ENCODE data around the gene CYP27B1. TPM values are rescaled to one million over a fixed set of nuclear protein-coding genes. Genes with fewer than 3 reads are reported as not detected.

The CYP27B1 gene
- total RNA-seq, 4 donors from 2014 or later, result 0.17 to 0.44 TPM; not detected in 2

GRCh38 chr12:57725851-57726150, 41.1 kb downstream of the CYP27B1 start:
- TF ChIP-seq CTCF (IDR thresholded peaks at IDR 0.05; ENCODE audit: low read depth), result no peak

DNA sequence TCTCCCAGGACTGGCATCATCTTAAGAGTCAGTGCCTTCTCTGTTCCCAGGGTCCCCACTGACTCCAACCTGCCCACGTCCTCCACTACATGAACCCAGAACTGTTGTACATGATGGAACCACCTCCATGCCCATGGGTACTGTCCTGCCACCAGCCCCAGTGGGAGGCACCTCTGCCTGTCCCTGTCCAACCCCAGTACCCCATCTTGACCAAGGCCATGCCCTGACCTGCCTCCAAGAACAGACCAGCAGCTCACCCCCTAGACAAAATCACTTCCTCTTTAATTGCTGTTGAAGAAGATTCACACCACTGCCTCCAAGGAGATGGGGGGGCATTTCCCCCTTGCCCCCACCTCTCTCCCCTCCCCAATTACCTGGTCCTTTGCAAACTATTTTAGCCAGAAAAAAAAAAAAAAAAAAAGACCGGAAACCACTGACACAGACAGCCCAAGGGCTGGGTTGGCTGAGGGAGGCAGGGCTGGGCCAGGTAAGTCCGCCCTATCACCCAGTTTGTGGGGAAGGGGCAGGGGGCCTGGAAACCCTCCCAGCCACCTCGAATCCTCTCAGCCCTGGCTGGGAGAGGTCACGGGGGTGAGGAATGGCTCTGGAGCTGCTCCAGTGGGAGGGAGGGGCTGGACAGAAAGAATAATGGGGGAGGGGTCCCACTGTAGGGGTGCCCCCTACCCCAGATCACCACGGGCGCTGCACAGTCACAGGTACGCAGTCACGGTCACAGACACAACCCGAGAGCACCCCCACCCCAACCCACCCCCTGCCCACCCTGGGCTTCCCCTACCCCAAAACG, 41.7 kb downstream of the CYP27B1 start:
- no peak for TF ChIP-seq CTCF (IDR thresholded peaks at IDR 0.05; ENCODE audit: low read depth)

DNA sequence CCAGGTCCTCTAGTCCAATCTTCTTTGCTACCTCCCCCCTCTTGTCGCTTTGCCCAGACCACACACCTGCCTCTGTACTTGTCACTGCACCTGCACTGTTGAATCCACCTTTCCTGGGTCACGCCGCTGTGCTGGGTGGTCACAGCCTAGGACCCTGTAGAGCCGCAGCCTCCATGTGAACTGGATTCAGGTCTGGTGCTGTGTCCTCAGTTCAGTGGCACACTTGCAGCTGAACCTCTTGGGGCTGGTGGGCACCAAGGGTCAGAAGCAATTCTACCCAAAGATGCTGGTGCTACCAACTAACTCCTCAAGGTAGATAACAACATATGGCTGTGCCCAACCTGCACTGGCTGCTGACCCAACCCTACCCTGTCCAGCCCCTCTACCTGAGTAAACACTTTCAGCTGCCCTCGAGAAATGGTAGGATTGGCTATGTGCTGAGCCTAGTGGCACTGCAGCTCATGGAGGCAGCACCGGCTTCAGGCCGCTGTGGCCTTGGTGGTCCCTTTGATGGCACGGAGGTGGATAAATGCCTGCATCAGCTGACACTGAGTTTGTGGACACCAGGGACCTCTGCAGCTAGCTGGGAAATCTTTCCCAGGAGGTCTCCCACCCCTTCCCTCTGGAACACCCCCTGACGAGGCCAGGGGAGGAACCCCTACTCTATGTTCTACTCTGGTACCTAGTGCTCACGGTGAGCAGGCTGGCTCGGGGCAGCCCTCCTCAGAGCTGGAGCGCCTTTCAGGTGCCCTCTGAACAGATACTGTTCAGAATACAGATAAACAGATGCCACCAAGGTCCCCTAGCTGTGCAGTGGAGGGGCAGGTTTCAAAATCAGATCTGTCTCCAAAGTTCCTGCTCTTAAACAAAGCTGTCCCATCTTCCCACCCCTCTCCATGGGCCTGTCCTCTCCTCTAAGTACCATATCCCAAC, 42.6 kb downstream of the CYP27B1 start:
- TF ChIP-seq CTCF (IDR thresholded peaks at IDR 0.05; ENCODE audit: low read depth), result no peak

GRCh38 chr12:57723630-57723962, 43.3 kb downstream of the CYP27B1 start:
- TF ChIP-seq CTCF (IDR thresholded peaks at IDR 0.05; ENCODE audit: low read depth), result no peak

DNA sequence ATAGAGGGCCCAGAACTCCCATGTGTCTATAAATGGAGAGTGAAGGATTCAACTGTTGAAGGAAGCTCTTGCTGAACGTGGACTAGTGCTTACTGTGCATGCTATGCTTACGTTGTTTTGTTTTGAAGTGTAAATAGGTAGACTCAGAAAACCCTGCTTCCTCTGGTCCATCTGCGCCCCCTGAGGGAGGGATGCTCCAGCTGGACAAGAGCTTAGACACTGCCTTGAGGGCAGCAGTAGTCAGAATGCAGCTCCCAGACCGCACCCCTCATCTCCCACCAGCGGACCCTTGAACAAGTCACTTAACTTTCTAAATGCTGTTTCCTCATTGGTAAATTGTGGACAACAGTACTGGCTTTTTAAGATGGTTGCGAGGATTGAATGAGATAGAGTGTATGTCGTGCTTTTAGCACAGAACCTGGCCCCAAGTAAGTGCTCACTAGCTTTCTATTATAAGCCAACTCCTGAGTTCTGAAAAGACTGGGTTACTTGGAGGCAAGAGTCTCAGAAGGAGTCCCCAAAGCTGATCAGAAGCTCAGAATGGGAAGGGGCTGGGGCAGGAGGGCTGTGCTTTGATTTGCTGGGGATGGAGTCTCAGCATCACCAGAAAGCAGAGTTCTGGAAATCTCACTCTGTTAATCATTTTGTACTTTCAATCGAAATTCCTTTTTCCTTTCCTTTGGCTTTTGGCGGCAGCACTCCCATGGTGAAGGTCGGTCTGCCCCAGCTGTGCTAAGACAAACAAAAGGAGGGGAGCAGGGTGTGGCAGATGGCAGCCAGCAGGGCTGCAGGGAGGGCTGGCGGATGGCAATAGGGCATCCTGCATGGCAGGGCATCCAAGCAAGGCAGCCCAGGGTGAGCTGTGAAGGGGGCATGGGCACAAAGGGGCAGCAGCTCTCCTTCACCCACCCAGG, 43.9 kb downstream of the CYP27B1 start:
- no peak for TF ChIP-seq CTCF (IDR thresholded peaks at IDR 0.05; ENCODE audit: low read depth)

DNA sequence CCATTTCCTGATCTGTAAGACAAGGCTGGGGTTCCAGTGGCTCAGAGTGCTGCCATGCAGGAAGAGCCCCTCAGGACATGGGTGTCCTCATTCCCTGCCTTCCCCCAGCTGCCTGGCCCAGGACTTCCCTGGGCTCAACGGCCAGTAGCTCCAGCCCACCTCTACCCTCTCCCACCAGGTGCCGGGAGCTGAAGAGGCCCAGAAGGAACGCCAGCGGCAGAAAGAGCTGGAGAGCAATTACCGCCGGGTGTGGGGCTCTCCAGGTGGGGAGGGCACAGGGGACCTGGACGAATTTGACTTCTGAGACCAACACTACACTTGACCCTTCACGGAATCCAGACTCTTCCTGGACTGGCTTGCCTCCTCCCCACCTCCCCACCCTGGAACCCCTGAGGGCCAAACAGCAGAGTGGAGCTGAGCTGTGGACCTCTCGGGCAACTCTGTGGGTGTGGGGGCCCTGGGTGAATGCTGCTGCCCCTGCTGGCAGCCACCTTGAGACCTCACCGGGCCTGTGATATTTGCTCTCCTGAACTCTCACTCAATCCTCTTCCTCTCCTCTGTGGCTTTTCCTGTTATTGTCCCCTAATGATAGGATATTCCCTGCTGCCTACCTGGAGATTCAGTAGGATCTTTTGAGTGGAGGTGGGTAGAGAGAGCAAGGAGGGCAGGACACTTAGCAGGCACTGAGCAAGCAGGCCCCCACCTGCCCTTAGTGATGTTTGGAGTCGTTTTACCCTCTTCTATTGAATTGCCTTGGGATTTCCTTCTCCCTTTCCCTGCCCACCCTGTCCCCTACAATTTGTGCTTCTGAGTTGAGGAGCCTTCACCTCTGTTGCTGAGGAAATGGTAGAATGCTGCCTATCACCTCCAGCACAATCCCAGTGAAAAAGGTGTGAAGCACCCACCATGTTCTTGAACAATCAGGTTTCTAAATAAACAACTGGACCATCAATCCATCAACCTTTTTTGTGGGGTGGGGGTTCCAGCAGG, 46.0 kb downstream of the CYP27B1 start:
- TF ChIP-seq CTCF (IDR thresholded peaks at IDR 0.05; ENCODE audit: low read depth), result no peak

Data from subcutaneous adipose tissue (tissue), 4 donors.